ENCODE data around the gene PIGK.

DNA sequence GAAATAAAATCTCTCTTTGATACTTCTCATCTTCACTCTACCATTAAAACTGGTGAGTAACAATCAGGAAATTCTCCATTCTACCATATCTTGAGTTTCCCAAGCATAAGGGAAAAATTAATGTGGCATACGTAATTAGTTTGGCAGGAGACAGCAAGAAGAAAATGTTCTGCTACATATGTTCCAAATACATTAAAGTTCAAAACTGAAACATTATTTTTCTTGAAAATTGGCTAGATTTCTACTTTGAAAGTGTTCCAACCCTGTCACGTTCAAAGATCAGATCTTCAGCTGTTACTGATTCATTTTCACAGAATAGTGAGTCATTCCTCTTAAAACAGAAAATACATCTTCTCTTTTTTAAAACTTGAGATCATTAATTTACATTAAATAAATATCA is 48.5 kb downstream of the PIGK start:
- TF ChIP-seq, protein P1, sequence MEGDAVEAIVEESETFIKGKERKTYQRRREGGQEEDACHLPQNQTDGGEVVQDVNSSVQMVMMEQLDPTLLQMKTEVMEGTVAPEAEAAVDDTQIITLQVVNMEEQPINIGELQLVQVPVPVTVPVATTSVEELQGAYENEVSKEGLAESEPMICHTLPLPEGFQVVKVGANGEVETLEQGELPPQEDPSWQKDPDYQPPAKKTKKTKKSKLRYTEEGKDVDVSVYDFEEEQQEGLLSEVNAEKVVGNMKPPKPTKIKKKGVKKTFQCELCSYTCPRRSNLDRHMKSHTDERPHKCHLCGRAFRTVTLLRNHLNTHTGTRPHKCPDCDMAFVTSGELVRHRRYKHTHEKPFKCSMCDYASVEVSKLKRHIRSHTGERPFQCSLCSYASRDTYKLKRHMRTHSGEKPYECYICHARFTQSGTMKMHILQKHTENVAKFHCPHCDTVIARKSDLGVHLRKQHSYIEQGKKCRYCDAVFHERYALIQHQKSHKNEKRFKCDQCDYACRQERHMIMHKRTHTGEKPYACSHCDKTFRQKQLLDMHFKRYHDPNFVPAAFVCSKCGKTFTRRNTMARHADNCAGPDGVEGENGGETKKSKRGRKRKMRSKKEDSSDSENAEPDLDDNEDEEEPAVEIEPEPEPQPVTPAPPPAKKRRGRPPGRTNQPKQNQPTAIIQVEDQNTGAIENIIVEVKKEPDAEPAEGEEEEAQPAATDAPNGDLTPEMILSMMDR (IDR thresholded peaks at IDR 0.05 in 4 of 5, conservative IDR thresholded peaks at IDR 0.05 in 1 of 5), result no peak
- no peak for TF ChIP-seq POLR2A (IDR thresholded peaks at IDR 0.05)
